ENCODE results near the gene MUC22.

GRCh38 chr6:31063906-31064435, 53.7 kb downstream of the MUC22 start:
- TF ChIP-seq POLR2A (IDR thresholded peaks at IDR 0.05; ENCODE audit: low read depth, low read length) (no peak), POLR2AphosphoS5 (IDR thresholded peaks at IDR 0.05; ENCODE audit: low read depth, low read length) (no peak)
